Keratinocyte (primary cell): ENCODE results near the gene ABCA10. TPM values are rescaled to one million over a fixed set of nuclear protein-coding genes. Genes with fewer than 3 reads are reported as not detected.

Experiments
- DNase-seq: peaks from one replicate; pipeline ENCODE4 v3.0.0-alpha.2; 2011; ENCODE audit warnings: low read depth, missing footprints, low spot score
- FAIRE-seq: peaks from 2 replicates; lab custom pipeline; 2011; peaks lifted over from hg19 to GRCh38; lab: Jason Lieb, UNC
- H2AFZ ChIP-seq: 2 replicates; pipeline ENCODE4 v1.6.0; 2012; ENCODE audit warnings: low read length, control low read depth, inconsistent platforms; ENCODE audit not compliant: control insufficient read depth
- H3K27ac ChIP-seq: 2 replicates; pipeline ENCODE4 v1.5.1; 2011; ENCODE audit warnings: low read length; ENCODE audit not compliant: control insufficient read depth, insufficient read depth
- H3K27me3 ChIP-seq: 3 replicates; pipeline ENCODE4 v1.6.0; 2011; ENCODE audit warnings: low read length; ENCODE audit not compliant: control insufficient read depth, insufficient read depth; ENCODE audit errors: extremely low read depth
- H3K36me3 ChIP-seq, 2 experiments: 2 replicates in 1 of 2; 3 replicates in 1 of 2; pipeline ENCODE4 v1.5.1; 2011; ENCODE audit warnings: low read length in 2 of 2, mild to moderate bottlenecking in 1 of 2; ENCODE audit not compliant: control insufficient read depth in 2 of 2, insufficient read depth in 2 of 2; ENCODE audit errors: extremely low read depth in 1 of 2
- H3K4me1 ChIP-seq: 3 replicates; pipeline ENCODE4 v1.5.1; 2011; ENCODE audit warnings: low read length; ENCODE audit not compliant: control insufficient read depth, insufficient read depth; ENCODE audit errors: extremely low read depth
- H3K4me2 ChIP-seq: 3 replicates; pipeline ENCODE4 v1.6.0; 2011; ENCODE audit warnings: low read depth, low read length; ENCODE audit not compliant: control insufficient read depth, insufficient read depth; ENCODE audit errors: extremely low read depth
- H3K4me3 ChIP-seq, 3 experiments: fragments of 200-600 bp in 1 of 3; sonication (generic) in 1 of 3; 2 replicates in 2 of 3; 3 replicates in 1 of 3; pipeline ENCODE4 v1.5.1; 2011 to 2016; ENCODE audit warnings: low read length in 3 of 3, mild to moderate bottlenecking in 3 of 3, control low read depth in 2 of 3, inconsistent platforms in 1 of 3, low read depth in 1 of 3, mixed read lengths in 1 of 3, mixed run types in 1 of 3, moderate library complexity in 1 of 3; ENCODE audit not compliant: control insufficient read depth in 2 of 3, insufficient read depth in 2 of 3; ENCODE audit errors: extremely low read depth in 1 of 3
- H3K79me2 ChIP-seq: 2 replicates; pipeline ENCODE4 v1.6.0; 2012; ENCODE audit warnings: low read length; ENCODE audit not compliant: control insufficient read depth, insufficient read depth
- H3K9ac ChIP-seq: 3 replicates; pipeline ENCODE4 v1.6.0; 2011; ENCODE audit warnings: low read length; ENCODE audit not compliant: control insufficient read depth, insufficient read depth; ENCODE audit errors: extremely low read depth
- H3K9me1 ChIP-seq: 3 replicates; pipeline ENCODE4 v1.6.0; 2011; ENCODE audit warnings: low read length; ENCODE audit not compliant: control insufficient read depth, insufficient read depth; ENCODE audit errors: extremely low read depth
- H3K9me3 ChIP-seq: 2 replicates; pipeline ENCODE4 v1.5.1; 2012; ENCODE audit warnings: low read depth, low read length; ENCODE audit not compliant: control insufficient read depth
- H4K20me1 ChIP-seq: 3 replicates; pipeline ENCODE4 v1.6.0; 2011; ENCODE audit warnings: low read length; ENCODE audit not compliant: control insufficient read depth, insufficient read depth; ENCODE audit errors: extremely low read depth
- EZH2 ChIP-seq: IDR thresholded peaks from one replicate; pipeline ENCODE4 v1.6.1; 2012; ENCODE audit warnings: inconsistent platforms, mild to moderate bottlenecking, low read length, moderate library complexity
- dilution Hi-C: fragments of 300-500 bp; cut with MboI; formaldehyde crosslinking; loops from one replicate; pipeline ENCODE4 v1.7.0; 2020; ENCODE audit warnings: low sequenced_read_pairs; ENCODE audit not compliant: extremely low pct_ligation_motif_present
- polyA plus RNA-seq, 5 experiments: library from polyadenylated mRNA; depleted of rRNA in 3 of 5; stranded (reverse) in 3 of 5; stranded (forward) in 1 of 5; unstranded in 1 of 5; fragments of >200 nt; gene quantifications; 1 replicate in 1 of 5; 2 replicates in 3 of 5; 3 replicates in 1 of 5; pipeline versions ENCODE4 v1.2.1 to v1.2.3, GENCODE V29; 2011 to 2012; ENCODE audit warnings: missing spikeins in 2 of 5, low read depth in 1 of 5, low replicate concordance in 1 of 5
- TF ChIP-seq, protein P1 (sequence below), 3 experiments: IDR thresholded peaks in 1 of 3; conservative IDR thresholded peaks in 1 of 3; optimal IDR thresholded peaks in 1 of 3; 2 replicates in 2 of 3; 3 replicates in 1 of 3; pipeline versions ENCODE3 to v1.5.1; 2011; ENCODE audit warnings: low read length in 3 of 3, mild to moderate bottlenecking in 3 of 3, moderate library complexity in 2 of 3, control low read depth in 1 of 3, inconsistent platforms in 1 of 3; ENCODE audit not compliant: insufficient read depth in 2 of 3; ENCODE audit errors: extremely low read depth in 1 of 3

The ABCA10 gene
- polyA plus RNA-seq, 1 donor (not counting 4 experiments of a cell fraction or from before 2014, with no cell fraction given) = 0.46 TPM

GRCh38 chr17:69117855-69118784, 110.5 kb downstream of the ABCA10 start:
- Histone ChIP-seq H2AFZ (no peak overlapping the region), H3K27ac (no peak overlapping the region), H3K27me3 (no peaks in the 10 kb centered on the region), H3K9me1 (no peaks in the 10 kb centered on the region), H3K4me1 (no peaks in the 10 kb centered on the region), H4K20me1 (no peaks in the 10 kb centered on the region), H3K4me2 (no peak overlapping the region), H3K4me3 (no peak overlapping the region), H3K9ac (no peak overlapping the region), H3K79me2 (no peaks in the 10 kb centered on the region), H3K9me3 (no peaks in the 10 kb centered on the region), H3K36me3 (no peaks in the 10 kb centered on the region)
- no peak for TF ChIP-seq EZH2
- dilution Hi-C loops = no loop called here
- no peak for DNase-seq
- no peak for FAIRE-seq

- Histone ChIP-seq H3K27ac (no peak overlapping the region), H3K4me3 (no peak overlapping the region), H3K9me1 (no peaks in the 10 kb centered on the region), H4K20me1 (no peaks in the 10 kb centered on the region), H2AFZ (no peak overlapping the region), H3K79me2 (no peaks in the 10 kb centered on the region), H3K27me3 (no peaks in the 10 kb centered on the region), H3K36me3 (no peaks in the 10 kb centered on the region), H3K9me3 (no peaks in the 10 kb centered on the region), H3K4me2 (no peak overlapping the region), H3K9ac (no peak overlapping the region), H3K4me1 (no peaks in the 10 kb centered on the region)
- TF ChIP-seq EZH2 = no peak
- TF ChIP-seq, protein P1, sequence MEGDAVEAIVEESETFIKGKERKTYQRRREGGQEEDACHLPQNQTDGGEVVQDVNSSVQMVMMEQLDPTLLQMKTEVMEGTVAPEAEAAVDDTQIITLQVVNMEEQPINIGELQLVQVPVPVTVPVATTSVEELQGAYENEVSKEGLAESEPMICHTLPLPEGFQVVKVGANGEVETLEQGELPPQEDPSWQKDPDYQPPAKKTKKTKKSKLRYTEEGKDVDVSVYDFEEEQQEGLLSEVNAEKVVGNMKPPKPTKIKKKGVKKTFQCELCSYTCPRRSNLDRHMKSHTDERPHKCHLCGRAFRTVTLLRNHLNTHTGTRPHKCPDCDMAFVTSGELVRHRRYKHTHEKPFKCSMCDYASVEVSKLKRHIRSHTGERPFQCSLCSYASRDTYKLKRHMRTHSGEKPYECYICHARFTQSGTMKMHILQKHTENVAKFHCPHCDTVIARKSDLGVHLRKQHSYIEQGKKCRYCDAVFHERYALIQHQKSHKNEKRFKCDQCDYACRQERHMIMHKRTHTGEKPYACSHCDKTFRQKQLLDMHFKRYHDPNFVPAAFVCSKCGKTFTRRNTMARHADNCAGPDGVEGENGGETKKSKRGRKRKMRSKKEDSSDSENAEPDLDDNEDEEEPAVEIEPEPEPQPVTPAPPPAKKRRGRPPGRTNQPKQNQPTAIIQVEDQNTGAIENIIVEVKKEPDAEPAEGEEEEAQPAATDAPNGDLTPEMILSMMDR (optimal IDR thresholded peaks at IDR 0.05 in 1 of 3, IDR thresholded peaks at IDR 0.05 in 1 of 3, conservative IDR thresholded peaks at IDR 0.05 in 1 of 3; ENCODE audit: extremely low read depth in 1 of 3, insufficient read depth in 2 of 3, low read length in 3 of 3) = no peak
- DNase-seq (no peak), FAIRE-seq (no peak)
- dilution Hi-C loops = no loop called here
These were observed 116.8 kb downstream of the ABCA10 start for GRCh38 chr17:69111794-69112193.
